Small intestine (tissue), 7 donors: ENCODE data around the gene TSHZ1. TPM values are rescaled to one million over a fixed set of nuclear protein-coding genes. Genes with fewer than 3 reads are reported as not detected.

Experiments used
- DNase-seq, 2 donors: peaks; one replicate each; pipeline versions ENCODE4 v3.0.0 to v3.0.0-alpha.2; 2013
- FAIRE-seq: peaks from 2 replicates; lab custom pipeline; 2012; peaks lifted over from hg19 to GRCh38; lab: Jason Lieb, UNC
- H3K27ac ChIP-seq, 3 donors: one replicate each; pipeline ENCODE4 v1.5.1; 2013; ENCODE audit warnings: low read length in 2 of 3, mild to moderate bottlenecking in 2 of 3, control low read depth in 1 of 3, inconsistent platforms in 1 of 3, low read depth in 1 of 3, moderate library complexity in 1 of 3
- H3K27me3 ChIP-seq, 3 donors: one replicate each; pipeline ENCODE4 v1.6.1; 2013; ENCODE audit warnings: low read length in 3 of 3, inconsistent platforms in 1 of 3; ENCODE audit not compliant: control insufficient read depth in 3 of 3, insufficient read depth in 3 of 3
- H3K36me3 ChIP-seq, 3 donors: one replicate each; pipeline ENCODE4 v1.6.1; 2013; ENCODE audit warnings: low read length in 3 of 3, inconsistent platforms in 1 of 3, low read depth in 1 of 3, mild to moderate bottlenecking in 1 of 3, moderate library complexity in 1 of 3; ENCODE audit not compliant: control insufficient read depth in 3 of 3, insufficient read depth in 2 of 3
- H3K4me1 ChIP-seq, 3 donors: one replicate each; pipeline ENCODE4 v1.6.1; 2013; ENCODE audit warnings: low read length in 2 of 3, inconsistent platforms in 1 of 3, low read depth in 1 of 3, mild to moderate bottlenecking in 1 of 3, moderate library complexity in 1 of 3; ENCODE audit not compliant: control insufficient read depth in 3 of 3, insufficient read depth in 2 of 3
- H3K4me3 ChIP-seq, 3 donors: one replicate each; pipeline ENCODE4 v1.5.1; 2013; ENCODE audit warnings: low read length in 3 of 3, control low read depth in 1 of 3, inconsistent platforms in 1 of 3, low read depth in 1 of 3, mild to moderate bottlenecking in 1 of 3, moderate library complexity in 1 of 3
- H3K9me3 ChIP-seq, 2 donors: one replicate each; pipeline ENCODE4 v1.6.1; 2013; ENCODE audit warnings: low read depth in 1 of 2, low read length in 1 of 2; ENCODE audit not compliant: control insufficient read depth in 2 of 2, insufficient read depth in 1 of 2
- WGBS, 3 donors: extraction: QIAGEN DNeasy Blood & Tissue Kit; methylation state at CpG; one replicate each; pipeline ENCODE4 v1.1.7; 2013; 5-methylcytosine and 5-hydroxymethylcytosine counted together
- polyA plus RNA-seq, 4 donors: library from polyadenylated mRNA; stranded (reverse) in 3 of 4; unstranded in 1 of 4; fragments of 200-250 nt in 3 of 4; fragments of 120-200 nt in 1 of 4; gene quantifications; one replicate each; pipeline versions ENCODE4 v1.2.1 to v1.2.3, GENCODE V29; 2013
- donor health status: healthy with polysubstance abuse.
- donor health status: control.
- donor health status: control.
- donor health status: Bipolar disorder and iron deficiency.
- donor health status: healthy.

TSHZ1 gene
- polyA plus RNA-seq, 4 donors, result 7.3 to 41.9 (median 10.3) TPM

GRCh38 chr18:75231053-75231406 is 20.4 kb downstream of the TSHZ1 start:
- WGBS, 3 donors, result 66 to 87% (median 75%) methylated on average over 5 of the region's 5 CpGs
- peaks cover 5 to 30% (median 21%) of the 10 kb centered on the region in 3 donors for H3K4me1 ChIP-seq

GRCh38 chr18:75234901-75235300 is 24.3 kb downstream of the TSHZ1 start:
- no peaks in the 10 kb centered on the region for H3K9me3 ChIP-seq
- H3K36me3 ChIP-seq, result peaks cover 0 to 41% (median 2%) of the 10 kb centered on the region in 3 donors
- FAIRE-seq, result no peak
- H3K27ac ChIP-seq, result no peak overlapping the region
- WGBS, 3 donors, result 89 to 91% (median 90%) methylated on average over 12 of the region's 12 CpGs
- H3K27me3 ChIP-seq, result no peaks in the 10 kb centered on the region
- no peak overlapping the region for H3K4me3 ChIP-seq
- no peak for DNase-seq
- peaks cover 0 to 5% (median 2%) of the 10 kb centered on the region in 3 donors for H3K4me1 ChIP-seq

More at GRCh38 chr18:75231053-75231406, 20.4 kb downstream of the TSHZ1 start:
- H3K36me3 ChIP-seq, result peaks cover 0 to 33% (median 2%) of the 10 kb centered on the region in 3 donors
- no peak overlapping the region for H3K4me3 ChIP-seq
- FAIRE-seq, result no peak
- DNase-seq, result no peak
- H3K27ac ChIP-seq, result no peak overlapping the region
- no peaks in the 10 kb centered on the region for H3K27me3 ChIP-seq
- H3K9me3 ChIP-seq, result no peaks in the 10 kb centered on the region

- Histone ChIP-seq H3K36me3 (peaks cover 0 to 37% (median 2%) of the 10 kb centered on the region in 3 donors), H3K4me3 (no peak overlapping the region), H3K27ac (no peak overlapping the region), H3K4me1 (peaks cover 0 to 5% (median 2%) of the 10 kb centered on the region in 3 donors), H3K27me3 (no peaks in the 10 kb centered on the region), H3K9me3 (no peaks in the 10 kb centered on the region)
- FAIRE-seq (no peak), DNase-seq (no peak)
- WGBS, 3 donors, result 89 to 90% (median 90%) methylated on average over 13 of the region's 13 CpGs
Measured at GRCh38 chr18:75235896-75236295, 25.3 kb downstream of the TSHZ1 start.

DNA sequence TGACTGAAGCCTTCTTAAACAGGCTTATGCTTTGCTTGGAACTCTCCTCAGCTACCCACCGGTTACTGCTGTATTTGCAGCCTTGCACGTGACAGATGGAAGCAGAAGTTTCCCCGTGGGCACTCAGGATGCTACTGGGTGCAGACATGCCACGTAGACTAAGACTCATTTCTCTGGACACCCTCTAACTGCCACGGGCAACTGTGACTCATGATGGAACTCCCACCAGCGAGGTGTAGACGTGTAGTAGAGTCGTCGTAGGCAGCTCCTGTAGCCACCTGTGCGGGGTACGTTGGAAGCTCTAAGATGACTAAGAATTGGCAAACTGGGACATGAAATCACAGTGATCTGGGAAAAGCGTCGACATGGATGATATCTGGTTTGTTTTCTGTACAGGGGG is 27.5 kb downstream of the TSHZ1 start:
- FAIRE-seq, result no peak
- Histone ChIP-seq H3K4me1 (no peaks in the 10 kb centered on the region), H3K27me3 (no peaks in the 10 kb centered on the region), H3K36me3 (peaks cover 0 to 38% (median 2%) of the 10 kb centered on the region in 3 donors), H3K27ac (no peak overlapping the region), H3K9me3 (peaks cover 0 to 9% of the 10 kb centered on the region in 2 donors), H3K4me3 (no peak overlapping the region)
- no peak for DNase-seq
- WGBS, 3 donors, result 91 to 93% (median 93%) methylated on average over 13 of the region's 13 CpGs

DNA sequence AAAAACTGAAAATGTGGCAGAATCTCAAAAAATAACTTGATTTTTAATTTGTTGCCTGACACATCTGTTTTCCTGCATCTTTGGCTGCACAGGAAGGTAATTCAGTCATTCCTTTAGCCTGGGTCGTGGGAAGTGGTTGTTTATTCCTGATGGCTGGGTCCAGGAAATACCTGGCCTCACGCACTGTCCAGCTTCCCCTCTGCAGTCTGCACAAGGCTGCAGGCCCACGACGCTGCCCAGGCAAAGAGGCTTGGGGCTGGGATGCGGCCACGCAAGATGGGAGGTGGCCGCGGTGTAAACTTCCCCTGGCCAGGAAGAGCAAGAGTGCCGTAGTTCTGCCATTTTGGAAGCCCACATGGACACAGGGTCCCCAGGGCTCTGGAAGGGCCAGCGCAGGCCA is 28.2 kb downstream of the TSHZ1 start:
- peaks cover 0 to 9% of the 10 kb centered on the region in 2 donors for H3K9me3 ChIP-seq
- FAIRE-seq (no peak), DNase-seq (no peak)
- 89 to 95% (median 93%) methylated on average over 10 of the region's 10 CpGs for WGBS, 3 donors
- no peaks in the 10 kb centered on the region for H3K27me3 ChIP-seq
- no peak overlapping the region for H3K4me3 ChIP-seq
- peaks cover 0 to 2% (median 0%) of the 10 kb centered on the region in 3 donors for H3K4me1 ChIP-seq
- H3K27ac ChIP-seq, result no peak overlapping the region
- H3K36me3 ChIP-seq, result peaks cover 0 to 37% (median 2%) of the 10 kb centered on the region in 3 donors

- H3K36me3 ChIP-seq, result peaks cover 0 to 30% (median 0%) of the 10 kb centered on the region in 3 donors
- H3K27ac ChIP-seq, result no peak overlapping the region
- FAIRE-seq (no peak), DNase-seq (peak in 1 of 2 donors; percentile 20)
- no peaks in the 10 kb centered on the region for H3K27me3 ChIP-seq
- peaks cover 0 to 9% of the 10 kb centered on the region in 2 donors for H3K9me3 ChIP-seq
- H3K4me1 ChIP-seq, result peaks cover 0 to 2% (median 0%) of the 10 kb centered on the region in 3 donors
- no peak overlapping the region for H3K4me3 ChIP-seq
- 84 to 94% (median 86%) methylated on average over 10 of the region's 10 CpGs for WGBS, 3 donors
Measured at GRCh38 chr18:75240433-75240832, 29.8 kb downstream of the TSHZ1 start.

DNA sequence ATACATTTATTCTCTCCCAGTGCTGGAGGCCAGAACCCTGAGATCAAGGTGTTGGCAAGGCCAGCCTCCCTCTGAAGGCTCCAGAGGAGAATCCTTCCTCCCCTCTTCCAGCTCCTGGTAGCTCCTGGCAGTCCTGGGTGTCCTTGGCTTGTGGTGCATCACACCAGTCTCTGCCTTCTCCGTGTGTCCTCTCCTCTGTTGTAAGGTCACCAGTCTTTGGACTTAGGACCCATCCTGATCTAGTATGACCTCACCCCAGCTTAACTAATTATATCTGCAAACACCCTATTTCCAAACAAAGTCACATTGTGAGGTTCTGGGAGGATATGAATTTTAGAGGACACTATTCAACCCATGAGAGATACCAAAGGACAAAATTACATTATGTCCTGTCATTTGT is 31.1 kb downstream of the TSHZ1 start:
- DNase-seq (peak in 1 of 2 donors; percentile 41), FAIRE-seq (no peak)
- WGBS, 3 donors, result 43 to 68% (median 56%) methylated on average over 1 of the region's 1 CpG
- no peaks in the 10 kb centered on the region for H3K27me3 ChIP-seq
- H3K36me3 ChIP-seq, result peaks cover 0 to 23% (median 0%) of the 10 kb centered on the region in 3 donors
- H3K4me1 ChIP-seq, result peaks cover 0 to 7% (median 2%) of the 10 kb centered on the region in 3 donors
- H3K4me3 ChIP-seq, result no peak overlapping the region
- peaks cover 0 to 9% of the 10 kb centered on the region in 2 donors for H3K9me3 ChIP-seq
- H3K27ac ChIP-seq, result no peak overlapping the region

GRCh38 chr18:75244351-75245313 is 34.0 kb downstream of the TSHZ1 start:
- no peak overlapping the region for H3K4me3 ChIP-seq
- peaks cover 0 to 9% of the 10 kb centered on the region in 2 donors for H3K9me3 ChIP-seq
- peaks cover 7 to 29% (median 10%) of the 10 kb centered on the region in 3 donors for H3K4me1 ChIP-seq
- FAIRE-seq (no peak), DNase-seq (peak; percentile 41 to 42)
- no peak overlapping the region for H3K27ac ChIP-seq
- 72 to 88% (median 87%) methylated on average over 19 of the region's 19 CpGs for WGBS, 3 donors
- H3K36me3 ChIP-seq, result peaks cover 0 to 18% (median 0%) of the 10 kb centered on the region in 3 donors
- no peaks in the 10 kb centered on the region for H3K27me3 ChIP-seq
